ENCODE measurements around the gene AMOTL2.

The AMOTL2 gene

DNA sequence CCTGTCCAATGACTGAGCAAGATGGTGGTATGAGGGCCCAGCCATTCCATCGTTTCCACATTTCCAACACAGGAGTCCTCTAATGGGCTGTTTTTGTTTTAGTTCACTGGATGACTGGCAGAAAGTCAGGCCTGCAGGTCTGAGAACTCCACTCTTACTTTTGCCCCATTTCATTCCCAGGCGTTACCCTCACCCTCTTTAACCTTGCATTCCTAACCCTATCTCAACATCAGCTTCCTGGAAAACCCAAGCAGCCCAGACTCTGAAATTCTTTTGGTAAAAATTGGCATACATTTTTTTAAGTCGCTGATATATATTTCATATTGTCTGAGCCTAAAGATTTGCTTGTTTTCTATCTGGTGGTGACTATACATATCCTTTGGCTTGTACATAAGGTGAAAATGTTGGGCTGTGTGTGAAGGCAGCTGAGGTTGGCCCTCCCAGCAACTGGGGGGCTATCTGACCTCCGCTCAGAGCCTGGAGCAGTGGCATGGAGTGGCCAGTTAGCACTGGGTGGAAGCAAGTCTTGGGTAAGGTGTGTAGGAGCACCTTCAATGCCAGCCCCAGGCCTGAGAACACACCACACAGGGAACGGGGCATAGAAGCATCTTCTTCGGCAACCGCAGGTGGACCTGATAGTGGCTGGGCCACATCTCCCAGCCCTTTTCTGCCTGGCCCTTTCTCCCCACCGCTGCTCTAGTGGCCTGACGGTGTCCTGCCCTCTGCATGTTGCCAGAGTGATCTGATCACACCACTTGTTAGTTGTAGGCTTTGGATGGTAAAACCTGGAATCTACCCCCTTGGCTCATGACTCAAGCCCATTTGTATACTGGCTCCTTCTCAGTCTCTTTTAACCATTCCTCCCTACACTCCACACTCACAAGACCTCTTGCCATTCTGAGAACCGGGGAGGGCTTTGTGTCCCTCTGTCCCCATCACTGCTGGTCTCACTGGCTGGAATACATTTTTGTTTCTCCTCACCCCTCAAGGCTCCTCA, 50.0 kb downstream of the AMOTL2 start:
- DNase-seq (ENCODE audit: low read depth), result no peak
- TF ChIP-seq, protein P1, sequence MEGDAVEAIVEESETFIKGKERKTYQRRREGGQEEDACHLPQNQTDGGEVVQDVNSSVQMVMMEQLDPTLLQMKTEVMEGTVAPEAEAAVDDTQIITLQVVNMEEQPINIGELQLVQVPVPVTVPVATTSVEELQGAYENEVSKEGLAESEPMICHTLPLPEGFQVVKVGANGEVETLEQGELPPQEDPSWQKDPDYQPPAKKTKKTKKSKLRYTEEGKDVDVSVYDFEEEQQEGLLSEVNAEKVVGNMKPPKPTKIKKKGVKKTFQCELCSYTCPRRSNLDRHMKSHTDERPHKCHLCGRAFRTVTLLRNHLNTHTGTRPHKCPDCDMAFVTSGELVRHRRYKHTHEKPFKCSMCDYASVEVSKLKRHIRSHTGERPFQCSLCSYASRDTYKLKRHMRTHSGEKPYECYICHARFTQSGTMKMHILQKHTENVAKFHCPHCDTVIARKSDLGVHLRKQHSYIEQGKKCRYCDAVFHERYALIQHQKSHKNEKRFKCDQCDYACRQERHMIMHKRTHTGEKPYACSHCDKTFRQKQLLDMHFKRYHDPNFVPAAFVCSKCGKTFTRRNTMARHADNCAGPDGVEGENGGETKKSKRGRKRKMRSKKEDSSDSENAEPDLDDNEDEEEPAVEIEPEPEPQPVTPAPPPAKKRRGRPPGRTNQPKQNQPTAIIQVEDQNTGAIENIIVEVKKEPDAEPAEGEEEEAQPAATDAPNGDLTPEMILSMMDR (IDR thresholded peaks at IDR 0.05; ENCODE audit: low read depth, low read length, missing control alignments), result no peak
- H3K4me3 ChIP-seq (ENCODE audit: low read depth, low read length), result no peak overlapping the region

DNA sequence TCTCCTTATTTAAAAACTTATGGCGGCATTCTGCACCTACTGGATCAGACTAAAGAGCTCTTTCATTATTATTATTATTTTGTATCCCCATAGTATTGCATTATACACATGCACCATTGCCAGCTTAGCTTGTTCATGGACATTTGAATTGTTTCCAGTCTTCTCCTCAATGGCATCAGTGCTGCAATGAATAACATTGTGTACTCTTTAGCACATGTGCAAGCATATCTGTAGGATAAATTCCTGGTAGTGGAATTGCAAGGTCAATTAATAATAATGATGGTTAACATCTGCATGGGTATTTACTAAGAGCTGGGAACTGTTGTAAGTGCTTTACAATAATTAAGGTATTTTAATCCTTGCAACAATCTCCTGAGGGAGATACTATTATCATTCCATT, 52.0 kb downstream of the AMOTL2 start:
- H3K4me3 ChIP-seq (ENCODE audit: low read depth, low read length), result no peak overlapping the region
- TF ChIP-seq, protein P1 (IDR thresholded peaks at IDR 0.05; ENCODE audit: low read depth, low read length, missing control alignments), result no peak
- no peak for DNase-seq (ENCODE audit: low read depth)

DNA sequence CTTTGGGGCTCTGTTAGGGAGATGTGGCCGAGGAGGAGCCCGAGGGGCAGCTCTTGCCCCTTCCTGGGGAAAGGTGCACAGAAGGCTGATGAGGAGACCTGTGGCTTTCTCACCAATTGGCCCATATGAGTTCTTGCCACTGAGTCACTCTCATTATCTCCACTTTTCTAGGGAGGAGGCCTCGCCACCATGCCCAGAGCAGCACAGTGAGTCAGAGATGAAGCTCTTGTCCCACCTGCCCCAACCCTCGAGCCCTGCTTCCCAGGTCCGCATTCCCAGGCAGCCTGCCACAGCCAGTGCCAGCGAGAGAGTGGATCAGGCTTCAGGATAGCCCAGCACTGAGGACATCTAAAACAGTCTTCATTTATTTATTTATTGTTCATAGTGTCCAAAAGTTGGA, 53.5 kb downstream of the AMOTL2 start:
- DNase-seq (ENCODE audit: low read depth), result no peak
- H3K4me3 ChIP-seq (ENCODE audit: low read depth, low read length), result no peak overlapping the region

DNA sequence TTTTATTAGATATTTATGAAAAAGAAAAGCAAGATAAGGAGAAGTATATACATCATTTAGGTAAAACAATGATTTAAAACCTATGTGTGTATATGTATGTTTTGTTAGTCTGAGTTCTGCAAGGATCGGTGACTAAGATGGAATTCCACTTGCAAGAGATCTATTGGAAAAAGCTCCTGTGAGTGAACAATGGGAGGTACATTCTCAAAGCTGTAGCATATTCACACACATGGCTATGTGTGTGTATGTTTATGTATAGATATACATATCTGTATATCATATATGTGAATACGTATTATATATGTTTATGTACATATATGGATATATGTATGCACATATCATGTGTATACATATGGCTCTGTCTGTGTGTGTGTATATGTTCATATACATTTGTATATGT, 54.3 kb downstream of the AMOTL2 start:
- DNase-seq (ENCODE audit: low read depth), result no peak
- H3K4me3 ChIP-seq (ENCODE audit: low read depth, low read length), result no peak overlapping the region
- TF ChIP-seq, protein P1 (IDR thresholded peaks at IDR 0.05; ENCODE audit: low read depth, low read length, missing control alignments), result no peak

More for the DNA sequence above, 53.5 kb downstream of the AMOTL2 start:
- TF ChIP-seq, protein P1 (IDR thresholded peaks at IDR 0.05; ENCODE audit: low read depth, low read length, missing control alignments), result no peak

DNA sequence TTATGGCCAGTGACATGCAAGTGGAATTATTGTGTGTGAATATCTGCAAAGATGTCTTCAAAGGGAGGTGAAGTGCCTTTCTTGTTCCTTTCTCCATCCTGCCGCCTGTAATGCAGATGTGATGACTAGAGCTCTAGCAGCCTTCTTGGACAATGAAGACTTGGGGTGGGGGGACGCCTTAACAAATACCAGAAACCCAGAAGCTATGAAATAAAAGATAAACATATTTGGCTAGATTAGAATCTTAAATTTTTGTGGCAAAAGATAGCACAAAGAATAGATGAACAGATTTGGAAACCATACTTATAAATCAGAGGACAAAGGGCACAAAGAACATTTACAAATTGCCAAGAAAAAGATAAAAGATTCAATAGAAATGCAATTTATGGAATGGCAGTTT, 56.1 kb downstream of the AMOTL2 start:
- TF ChIP-seq, protein P1 (IDR thresholded peaks at IDR 0.05; ENCODE audit: low read depth, low read length, missing control alignments), result no peak
- DNase-seq (ENCODE audit: low read depth), result no peak
- no peak overlapping the region for H3K4me3 ChIP-seq (ENCODE audit: low read depth, low read length)

DNA sequence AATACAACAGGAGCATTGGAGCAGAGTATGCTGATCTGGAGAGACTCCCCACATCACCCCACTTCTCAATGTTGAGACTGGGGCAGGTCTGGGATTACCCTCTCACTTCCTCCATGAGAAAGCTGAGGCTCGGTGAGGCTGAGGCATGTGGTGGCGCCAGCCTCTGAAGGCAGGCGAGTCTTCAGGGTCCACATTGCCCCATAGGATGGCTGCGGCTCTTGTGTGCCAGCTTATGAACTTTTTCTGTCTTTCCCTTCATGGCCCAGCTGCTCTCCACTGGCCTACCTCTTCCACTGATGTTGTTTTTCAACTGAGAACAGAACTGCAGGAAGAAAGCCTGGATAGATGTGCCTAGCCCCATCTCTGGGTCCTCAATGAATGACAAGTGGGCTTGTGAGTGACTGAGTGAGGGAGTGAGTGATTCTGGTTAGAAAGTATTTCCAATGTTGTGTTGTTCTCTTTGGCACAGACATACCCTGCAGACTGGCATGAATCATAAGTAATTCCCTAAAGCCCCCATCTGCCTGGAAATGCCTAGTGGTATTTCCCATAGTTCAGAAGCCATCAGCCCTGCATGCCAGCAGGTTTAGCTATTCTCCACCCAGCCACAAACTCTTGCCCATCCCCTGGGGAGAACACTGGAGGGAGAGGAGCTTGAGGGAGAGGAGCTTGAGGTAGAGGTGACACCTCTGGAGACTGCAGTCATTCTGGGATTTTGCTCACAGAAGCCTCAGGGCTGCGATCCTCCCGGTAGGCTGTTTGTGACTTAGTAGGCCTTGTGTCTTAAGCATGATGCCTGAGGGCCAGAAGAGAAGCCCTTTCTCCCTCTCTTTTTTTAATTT, 56.9 kb downstream of the AMOTL2 start:
- DNase-seq (ENCODE audit: low read depth), result no peak
- H3K4me3 ChIP-seq (ENCODE audit: low read depth, low read length), result no peak overlapping the region
- TF ChIP-seq, protein P1 (IDR thresholded peaks at IDR 0.05; ENCODE audit: low read depth, low read length, missing control alignments), result no peak

All from GM12864 (cell line).